Endothelial cell of umbilical vein (primary cell): ENCODE results near the gene FHOD3. TPM values are rescaled to one million over a fixed set of nuclear protein-coding genes. Genes with fewer than 3 reads are reported as not detected.

Experiments
- BruUV-seq: library from RNA; stranded (reverse); fragments of 400-500 nt; replicated peaks from 2 replicates; lab custom pipeline; 2021; lab: Mats Ljungman, UMichigan
- CTCF ChIA-PET: fragments of 300-600, 350-600 bp; sonication (Branson Sonifier 250); formaldehyde crosslinking; loops from one replicate; lab custom pipeline; 2021; ENCODE audit warnings: antibody characterized with exemption, inconsistent platforms; lab: Charles Lee
- POLR2A ChIA-PET: fragments of 300-600, 350-600 bp; sonication (Branson Sonifier 250); formaldehyde crosslinking; loops from one replicate; lab custom pipeline; 2021; ENCODE audit warnings: antibody characterized with exemption, inconsistent platforms; lab: Charles Lee
- DNase-seq: peaks from one replicate; pipeline ENCODE4 v3.0.0-alpha.2; 2011; ENCODE audit warnings: low read depth, low spot score
- FAIRE-seq: peaks from 2 replicates; lab custom pipeline; 2011; peaks lifted over from hg19 to GRCh38; lab: Jason Lieb, UNC
- H2AFZ ChIP-seq: 2 replicates; pipeline ENCODE4 v1.6.0; 2012; ENCODE audit warnings: low read depth, low read length, control low read depth, inconsistent platforms
- H3K27ac ChIP-seq: 2 replicates; pipeline ENCODE4 v1.5.1; 2011; ENCODE audit warnings: low read depth, mild to moderate bottlenecking, control low read depth, low read length, moderate library complexity; ENCODE audit not compliant: insufficient read depth
- H3K27me3 ChIP-seq, 2 experiments: 2 replicates each; pipeline versions ENCODE4 v1.6.0 to v1.6.1; 2011; ENCODE audit warnings: low read length in 2 of 2, mixed read lengths in 1 of 2; ENCODE audit not compliant: control insufficient read depth in 2 of 2, insufficient read depth in 2 of 2
- H3K36me3 ChIP-seq, 2 experiments: 2 replicates in 1 of 2; 3 replicates in 1 of 2; pipeline ENCODE4 v1.5.1; 2011; ENCODE audit warnings: low read length in 2 of 2, mild to moderate bottlenecking in 1 of 2, moderate library complexity in 1 of 2; ENCODE audit not compliant: control insufficient read depth in 2 of 2, insufficient read depth in 2 of 2; ENCODE audit errors: extremely low read depth in 1 of 2
- H3K4me1 ChIP-seq: 3 replicates; pipeline ENCODE4 v1.5.1; 2011; ENCODE audit warnings: mild to moderate bottlenecking, low read length; ENCODE audit not compliant: control insufficient read depth, insufficient read depth; ENCODE audit errors: extremely low read depth
- H3K4me2 ChIP-seq: 2 replicates; pipeline ENCODE4 v1.6.1; 2011; ENCODE audit warnings: low read length, control low read depth, mixed read lengths; ENCODE audit not compliant: insufficient read depth
- H3K4me3 ChIP-seq, 3 experiments: fragments of 200-600 bp in 1 of 3; sonication (generic), shearing (Covaris generic) in 1 of 3; replicated peaks in 1 of 3; 2 replicates each; pipeline ENCODE4 v1.5.1; 2011 to 2016; ENCODE audit warnings: control low read depth in 3 of 3, low read length in 3 of 3, mild to moderate bottlenecking in 2 of 3, inconsistent platforms in 1 of 3, low read depth in 1 of 3, moderate library complexity in 1 of 3; ENCODE audit not compliant: insufficient read depth in 1 of 3
- H3K79me2 ChIP-seq: 2 replicates; pipeline ENCODE4 v1.6.0; 2012; ENCODE audit warnings: low read length, inconsistent platforms; ENCODE audit not compliant: control insufficient read depth, insufficient read depth
- H3K9ac ChIP-seq: replicated peaks from 2 replicates; pipeline ENCODE3; 2011; ENCODE audit warnings: low read length, control low read depth; ENCODE audit not compliant: insufficient read depth; ENCODE audit errors: extremely low read depth
- H3K9me1 ChIP-seq: replicated peaks from 3 replicates; pipeline ENCODE4 v1.6.0; 2011; ENCODE audit warnings: mild to moderate bottlenecking, low read length; ENCODE audit not compliant: control insufficient read depth, insufficient read depth; ENCODE audit errors: extremely low read depth
- H3K9me3 ChIP-seq: replicated peaks from 2 replicates; pipeline ENCODE4 v1.5.1; 2012; ENCODE audit warnings: low read length, inconsistent platforms; ENCODE audit not compliant: control insufficient read depth, insufficient read depth
- H4K20me1 ChIP-seq: replicated peaks from 2 replicates; pipeline ENCODE3; 2011; ENCODE audit warnings: mild to moderate bottlenecking, low read length; ENCODE audit not compliant: control insufficient read depth, insufficient read depth; ENCODE audit errors: extremely low read depth
- EZH2 ChIP-seq: IDR thresholded peaks from 2 replicates; pipeline ENCODE4 v1.6.1; 2012; ENCODE audit warnings: borderline replicate concordance, low read depth, mild to moderate bottlenecking, moderate library complexity, low read length, inconsistent platforms; ENCODE audit not compliant: severe bottlenecking
- JUN ChIP-seq: IDR thresholded peaks from 2 replicates; pipeline ENCODE4 v1.6.1; 2011; ENCODE audit warnings: borderline replicate concordance, low read depth; ENCODE audit not compliant: insufficient read length, insufficient read depth
- POLR2A ChIP-seq: IDR thresholded peaks from 2 replicates; pipeline ENCODE4 v1.6.1; 2012; ENCODE audit warnings: low read depth, mild to moderate bottlenecking, control low read depth, low read length
- dilution Hi-C: fragments of 300-500 bp; cut with MboI; formaldehyde crosslinking; loops from one replicate; pipeline ENCODE4 v1.15.0; 2019; ENCODE audit warnings: low sequenced_read_pairs; ENCODE audit not compliant: extremely low pct_ligation_motif_present
- intact Hi-C: fragments of 100-400 bp; cut with micrococcal nuclease; formaldehyde crosslinking; loops from one replicate; pipeline ENCODE4 v1.10.0; 2022
- polyA plus RNA-seq, 4 experiments: library from polyadenylated mRNA; depleted of rRNA in 3 of 4; stranded (reverse) in 3 of 4; unstranded in 1 of 4; fragments of >200 nt; gene quantifications; 2 replicates each; pipeline versions ENCODE4 v1.2.1 to v1.2.3, GENCODE V29; 2011 to 2012; ENCODE audit warnings: missing spikeins in 1 of 4
- total RNA-seq: library from RNA; stranded (reverse); gene quantifications from 2 replicates; pipeline ENCODE4 v1.2.3, GENCODE V29; 2021

The FHOD3 gene
- total and polyA plus RNA-seq, 2 donors (not counting 3 experiments of a cell fraction or from before 2014, with no cell fraction given) = 0.06 to 1.5 TPM

DNA sequence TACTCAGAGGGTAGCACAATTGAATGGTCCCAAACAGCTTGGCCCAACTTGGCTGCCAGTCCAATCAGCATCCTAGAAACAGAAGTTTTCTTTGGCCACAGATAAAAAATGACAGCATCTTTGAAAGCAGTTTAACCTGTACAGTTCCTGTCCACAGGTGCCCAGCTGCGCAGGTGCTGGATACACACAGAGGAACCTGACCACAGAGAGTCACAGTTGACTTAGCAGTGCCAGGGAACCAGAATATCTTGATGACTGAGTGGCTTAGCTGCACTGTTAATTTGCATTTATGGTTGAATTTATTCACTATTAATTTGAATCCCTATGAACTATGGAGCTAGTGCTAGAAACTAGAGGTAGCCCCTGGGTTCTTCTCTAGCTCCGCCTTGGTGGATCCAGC, 437.6 kb downstream of the FHOD3 start:
- H3K27ac ChIP-seq = no peak overlapping the region
- H3K4me2 ChIP-seq = no peak overlapping the region
- DNase-seq (no peak), FAIRE-seq (no peak)
- H3K4me1 ChIP-seq = no peaks in the 10 kb centered on the region
- CTCF ChIA-PET = no interaction called here
- no TSS peak for BruUV-seq
- intact Hi-C loops (no loop called here), dilution Hi-C loops (no loop called here)
- H4K20me1 ChIP-seq = no peaks in the 10 kb centered on the region
- no peaks in the 10 kb centered on the region for H3K9me1 ChIP-seq
- no peaks in the 10 kb centered on the region for H3K79me2 ChIP-seq
- no peaks in the 10 kb centered on the region for H3K9me3 ChIP-seq
- H3K4me3 ChIP-seq = no peak overlapping the region
- H2AFZ ChIP-seq = no peak overlapping the region
- TF ChIP-seq JUN = no peak
- no peaks in the 10 kb centered on the region for H3K27me3 ChIP-seq
- H3K9ac ChIP-seq = no peak overlapping the region
- no peaks in the 10 kb centered on the region for H3K36me3 ChIP-seq
- POLR2A ChIA-PET = no interaction called here

DNA sequence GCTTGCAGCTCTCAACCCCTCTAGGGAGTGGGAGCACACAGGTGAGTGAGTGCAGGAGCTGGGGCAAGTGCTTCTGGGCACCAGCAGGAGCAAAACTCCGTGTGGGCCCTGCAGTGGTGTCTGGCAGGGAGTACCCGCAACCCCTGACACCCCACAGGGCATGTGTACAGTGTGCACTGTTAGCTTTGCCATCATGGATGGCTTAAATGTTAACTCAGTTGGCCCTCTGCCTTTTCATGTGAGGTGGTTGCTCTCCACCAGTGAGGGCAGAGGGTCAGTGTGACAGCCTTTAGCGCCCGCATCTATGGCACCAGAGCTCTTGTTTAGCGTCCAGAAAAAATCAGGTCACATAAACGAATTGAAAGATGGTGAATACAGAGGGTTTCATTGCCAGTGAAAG, 438.6 kb downstream of the FHOD3 start:
- BruUV-seq = no TSS peak
- H3K79me2 ChIP-seq = no peaks in the 10 kb centered on the region
- H3K4me1 ChIP-seq = no peaks in the 10 kb centered on the region
- no peaks in the 10 kb centered on the region for H3K9me1 ChIP-seq
- H2AFZ ChIP-seq = no peak overlapping the region
- no peak for DNase-seq
- no peak overlapping the region for H3K9ac ChIP-seq
- H3K9me3 ChIP-seq = no peaks in the 10 kb centered on the region
- H3K27me3 ChIP-seq = no peaks in the 10 kb centered on the region
- ChIA-PET POLR2A (no interaction called here), CTCF (interaction anchor here (1.0 kb wide), 1 partner anchor 12 kb away, joined by 3 read pairs; no protein-coding TSS in a partner anchor)
- no peaks in the 10 kb centered on the region for H3K36me3 ChIP-seq
- no peak overlapping the region for H3K4me2 ChIP-seq
- H4K20me1 ChIP-seq = no peaks in the 10 kb centered on the region
- FAIRE-seq = no peak
- dilution Hi-C loops = no loop called here
- no peak overlapping the region for H3K27ac ChIP-seq
- no peak overlapping the region for H3K4me3 ChIP-seq
- intact Hi-C loops = no loop called here
- TF ChIP-seq POLR2A (no peak), EZH2 (no peak), JUN (no peak)
